ENCODE data around the gene TGM2. TPM values are rescaled to one million over a fixed set of nuclear protein-coding genes. Genes with fewer than 3 reads are reported as not detected.
A peak's percentile ranks its signal among the peaks of the same experiment; 100 is the strongest.

Gene TGM2
- total RNA-seq, 1 donor from 2014 or later, result 408 TPM

DNA sequence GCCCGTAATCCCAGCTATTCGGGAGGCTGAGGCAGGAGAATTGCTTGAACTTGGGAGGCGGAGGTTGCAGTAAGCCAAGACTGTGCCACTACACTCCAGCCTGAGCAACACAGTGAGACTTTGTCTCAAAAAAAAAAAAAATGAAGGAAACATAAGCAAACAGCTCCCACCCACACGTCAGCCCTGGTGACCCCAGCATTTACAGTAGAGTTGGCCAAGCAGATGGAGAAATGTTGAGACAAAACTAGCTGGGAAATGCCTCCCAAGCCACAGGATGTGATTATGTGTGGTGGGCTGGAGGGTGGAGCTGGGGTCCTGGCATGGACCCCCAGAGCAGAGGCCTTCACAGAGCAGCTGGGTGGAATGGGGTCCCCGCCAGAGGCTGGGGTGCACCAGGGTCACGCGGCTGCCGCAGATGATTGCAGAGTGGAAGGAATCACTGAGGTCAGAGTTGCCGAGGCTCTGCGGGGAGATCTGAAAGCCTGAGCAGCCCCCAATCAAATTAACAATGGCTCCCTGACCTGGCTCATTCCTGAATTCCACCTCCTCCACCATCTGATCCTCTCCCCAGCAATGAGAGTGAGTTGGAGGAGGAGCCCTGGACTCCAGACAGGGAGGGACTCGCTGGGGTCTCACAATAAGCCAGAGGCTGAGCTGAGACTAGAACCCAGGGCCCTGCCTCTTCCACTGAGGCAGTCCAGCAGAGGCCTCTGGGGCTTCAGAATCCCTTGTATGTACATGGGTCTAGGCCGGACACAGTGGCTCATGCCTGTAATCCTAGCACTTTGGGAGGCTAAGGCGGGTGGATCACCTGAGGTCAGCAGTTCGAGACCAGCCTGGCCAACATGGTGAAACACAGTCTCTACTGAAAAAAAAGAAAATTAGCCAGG is 34.7 kb upstream of the TGM2 start:
- DNase-seq (ENCODE audit: low read depth in 2 of 2), result no peak

DNA sequence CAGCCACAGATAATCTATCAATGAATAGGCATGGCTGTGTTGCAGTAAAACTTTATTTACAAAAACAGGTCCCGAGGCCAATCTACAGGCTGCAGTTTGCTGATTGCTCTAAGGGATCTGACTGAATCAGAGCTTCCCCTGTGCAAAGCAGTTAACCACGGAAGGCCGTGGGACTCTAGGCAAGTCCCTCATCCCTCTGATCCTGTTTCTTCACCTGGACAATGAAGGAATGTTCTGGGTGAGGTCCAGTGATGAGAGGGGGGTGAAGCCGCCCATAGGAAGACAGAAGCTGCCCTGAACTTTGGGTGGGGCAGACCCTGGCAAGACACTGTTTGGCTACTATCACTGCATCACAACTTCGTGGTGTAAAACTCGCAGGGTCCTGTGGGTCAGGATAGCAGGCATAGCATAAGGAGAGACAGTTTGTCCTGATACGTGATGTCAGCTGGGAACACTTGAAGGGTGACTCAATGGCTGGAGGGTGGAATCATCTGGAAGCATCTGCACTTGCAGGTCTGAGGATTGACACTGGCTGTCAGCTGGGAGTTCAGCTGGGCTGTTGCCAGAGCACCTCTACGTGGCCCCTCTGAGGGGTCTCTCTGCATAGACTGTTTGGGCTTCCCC is 33.3 kb upstream of the TGM2 start:
- DNase-seq (ENCODE audit: low read depth in 2 of 2), result no peak

DNA sequence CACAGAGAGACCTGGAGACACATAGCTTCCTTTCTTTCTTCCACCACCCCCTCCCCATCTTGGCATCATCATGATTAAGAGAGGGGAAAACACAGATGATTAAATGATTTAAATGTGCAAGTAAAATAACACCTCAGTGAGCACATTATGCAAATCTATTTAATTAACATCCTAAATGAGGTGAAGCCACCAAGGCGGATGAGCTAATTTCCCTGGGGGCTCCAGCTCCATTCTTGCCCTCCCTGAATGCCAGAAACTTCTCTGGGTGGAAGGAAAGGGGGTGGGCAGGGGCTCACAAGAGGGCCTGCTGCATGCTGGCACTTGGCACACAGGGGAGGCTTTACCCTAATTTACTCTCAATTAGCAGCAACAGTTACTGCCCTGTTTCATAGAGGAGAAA is 32.5 kb upstream of the TGM2 start:
- no peak for DNase-seq (ENCODE audit: low read depth in 2 of 2)

DNA sequence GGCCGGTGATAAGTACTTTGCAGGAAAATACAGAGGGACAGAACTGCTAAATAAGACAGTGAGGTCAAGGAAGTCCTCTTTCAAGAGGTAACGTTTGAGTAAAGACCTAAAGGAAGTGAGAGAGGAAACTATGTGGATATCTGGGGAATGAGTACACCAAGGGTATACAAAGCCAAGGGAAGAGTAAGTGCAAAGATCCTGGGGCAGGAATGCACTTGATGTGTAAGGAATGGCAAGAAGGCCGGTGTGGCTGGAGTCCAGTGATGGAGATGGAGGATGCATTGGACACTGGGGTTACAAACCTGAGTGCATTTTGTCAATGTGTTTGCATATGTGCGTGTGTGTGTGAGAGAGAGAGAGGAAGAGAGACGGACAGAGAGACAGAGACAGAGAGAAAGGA is 32.1 kb upstream of the TGM2 start:
- no peak for DNase-seq (ENCODE audit: low read depth in 2 of 2)

DNA sequence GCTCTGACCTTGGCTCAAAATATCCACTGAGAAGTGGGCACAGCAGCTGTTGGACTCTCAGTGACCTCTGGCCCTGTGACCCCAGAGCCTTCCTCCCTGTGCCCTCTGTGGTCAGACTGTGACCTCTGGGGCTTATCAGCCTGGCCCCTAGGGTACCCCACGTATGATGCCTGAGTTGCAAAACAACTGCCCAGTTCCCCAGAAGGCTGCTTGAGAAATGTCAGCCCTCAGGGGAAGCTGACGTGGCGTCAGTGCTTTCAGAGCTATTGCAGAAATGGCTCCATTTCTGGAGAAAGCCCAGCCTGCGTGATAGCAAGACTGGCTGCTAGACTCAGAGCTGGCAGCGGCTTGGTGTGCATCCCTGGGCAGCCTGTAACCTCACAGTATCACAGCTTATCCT is 31.5 kb upstream of the TGM2 start:
- DNase-seq (ENCODE audit: low read depth in 2 of 2), result no peak

DNA sequence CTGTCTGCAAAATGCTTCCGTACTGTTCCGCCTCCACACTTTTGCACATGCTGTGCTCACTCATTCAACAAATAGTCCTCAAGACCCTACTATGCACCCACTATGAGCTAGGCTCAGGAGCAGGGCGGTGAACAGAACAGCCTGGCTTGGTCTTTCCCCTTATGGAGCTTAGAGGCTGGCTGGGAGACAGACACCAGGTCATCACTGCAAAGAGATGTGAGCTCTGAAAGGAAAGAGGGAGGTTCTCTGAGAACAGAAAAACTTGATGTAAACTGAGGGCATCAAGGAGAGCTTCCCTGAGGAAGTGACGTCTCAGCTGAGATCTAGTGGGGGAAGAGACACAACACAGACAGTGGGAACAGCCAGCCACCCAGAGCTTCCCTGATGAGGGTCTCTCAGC is 31.0 kb upstream of the TGM2 start:
- no peak for DNase-seq (ENCODE audit: low read depth in 2 of 2)

DNA sequence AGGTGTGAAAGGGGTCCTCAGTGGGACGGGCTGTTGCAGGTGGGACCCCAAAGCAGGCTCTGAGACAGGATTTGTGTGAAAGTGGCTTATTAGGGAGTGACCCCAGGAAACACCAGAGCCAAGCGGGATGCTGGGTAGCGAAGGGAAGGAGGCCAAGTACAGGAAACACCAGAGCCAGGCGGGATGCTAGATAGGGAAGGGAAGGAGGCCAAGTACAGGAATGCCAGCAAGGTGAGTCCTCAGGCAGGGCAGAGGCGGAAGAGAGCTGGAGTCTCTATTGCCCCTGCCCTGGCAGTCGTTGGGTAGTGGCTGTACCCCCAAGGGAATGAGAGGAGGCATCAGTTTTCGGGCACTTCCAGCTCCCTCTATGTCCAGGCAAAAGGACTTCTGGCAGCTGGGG is 30.5 kb upstream of the TGM2 start:
- DNase-seq (ENCODE audit: low read depth in 2 of 2), result no peak

DNA sequence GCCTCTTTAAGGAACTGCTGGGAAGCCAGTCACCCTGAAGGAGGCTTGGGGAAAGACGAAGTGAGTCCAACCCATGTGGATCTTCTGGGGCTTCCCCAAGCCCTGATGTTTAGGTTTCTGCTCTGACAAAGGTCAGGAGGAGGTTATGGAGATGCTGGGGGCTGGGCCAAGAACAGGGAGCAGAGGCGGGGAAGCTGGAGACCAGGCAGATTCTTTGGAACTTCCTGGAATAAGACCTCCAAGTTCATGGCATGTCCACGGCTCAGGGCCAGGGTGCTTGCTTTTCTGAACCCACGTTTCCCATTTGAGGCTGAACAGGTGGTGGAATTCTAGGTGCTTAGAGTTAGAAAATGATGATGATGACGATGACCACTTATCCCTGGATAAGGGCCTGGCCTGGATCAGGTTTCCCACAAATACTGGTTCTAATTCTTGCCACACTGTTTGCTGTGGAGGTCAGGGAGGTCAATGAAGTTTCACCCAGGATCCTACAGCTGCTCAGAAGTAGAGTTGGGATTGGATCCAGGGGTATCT is 30.0 kb upstream of the TGM2 start:
- DNase-seq (ENCODE audit: low read depth in 2 of 2), result no peak

DNA sequence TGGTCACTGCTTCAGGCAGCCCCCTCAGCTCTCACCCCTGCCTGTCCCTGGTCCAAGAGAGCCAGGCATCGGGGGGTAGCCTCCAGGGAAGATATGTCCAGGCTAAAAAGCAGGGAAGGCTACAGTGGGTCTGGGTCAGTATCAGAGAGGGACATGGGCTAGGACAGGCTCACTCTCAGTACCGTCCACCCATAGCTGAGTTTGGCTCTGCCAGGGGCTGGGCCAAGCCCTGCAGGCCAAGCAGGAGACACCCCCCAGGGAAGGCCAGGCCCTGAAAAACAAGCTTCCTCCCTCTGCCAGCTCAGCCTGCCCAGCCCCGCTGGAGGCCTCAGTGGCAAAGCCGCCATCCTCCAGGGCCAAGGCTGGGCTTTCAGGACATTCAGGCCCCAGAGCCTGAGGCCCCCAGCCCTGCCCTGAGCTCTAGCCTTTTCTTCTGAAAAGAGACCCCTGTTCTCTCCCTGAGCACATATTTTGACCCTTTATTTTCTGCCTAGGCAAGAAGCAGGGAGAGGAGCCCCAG is 28.6 kb upstream of the TGM2 start:
- no peak for DNase-seq (ENCODE audit: low read depth in 2 of 2)

DNA sequence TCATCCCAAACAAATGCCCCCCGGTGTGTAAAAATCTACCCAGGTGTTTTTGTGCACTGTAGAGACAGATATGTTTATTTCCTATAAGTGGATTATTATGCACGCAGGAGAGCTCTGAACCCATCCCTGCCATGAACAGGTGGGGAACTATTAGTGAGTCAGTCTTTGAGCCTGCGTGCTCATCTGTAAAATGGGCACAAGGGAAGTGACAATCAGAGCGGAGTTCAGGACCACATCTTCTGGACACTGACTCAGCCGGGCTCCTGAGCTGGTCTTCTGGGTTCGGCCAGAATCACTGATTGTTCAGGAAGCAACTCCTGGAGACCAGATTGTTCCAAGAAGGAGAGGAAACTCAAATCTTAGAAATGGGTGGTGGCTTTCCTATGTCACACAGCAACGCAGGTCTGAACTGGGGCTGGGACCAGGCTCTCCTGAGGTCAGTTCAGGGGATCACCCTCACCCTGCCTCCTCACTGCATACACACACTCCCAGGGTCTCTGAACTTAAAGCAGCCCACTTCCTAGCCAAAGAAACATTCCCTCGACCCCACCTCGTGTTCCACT is 27.3 kb upstream of the TGM2 start:
- DNase-seq (ENCODE audit: low read depth in 2 of 2), result no peak

DNA sequence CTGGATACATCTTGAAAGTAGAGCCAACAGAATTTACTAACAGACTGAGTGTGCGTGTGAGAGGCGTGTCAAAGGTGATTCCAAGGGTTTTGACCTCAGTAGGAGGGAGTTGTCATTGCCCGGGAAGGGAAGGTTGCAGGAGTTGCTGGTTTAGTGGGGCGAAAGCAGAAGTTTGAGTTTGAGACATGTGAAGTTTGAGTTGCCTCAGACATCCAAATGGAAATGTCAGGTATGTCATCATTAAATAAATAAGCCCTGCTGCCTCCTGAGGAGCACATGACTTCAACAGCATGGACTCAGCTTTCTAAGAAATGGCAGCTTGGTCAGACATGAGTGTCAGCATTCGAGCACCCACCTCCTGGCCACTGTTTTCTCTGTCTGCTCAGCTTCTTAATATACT is 26.6 kb upstream of the TGM2 start:
- no peak for DNase-seq (ENCODE audit: low read depth in 2 of 2)

DNA sequence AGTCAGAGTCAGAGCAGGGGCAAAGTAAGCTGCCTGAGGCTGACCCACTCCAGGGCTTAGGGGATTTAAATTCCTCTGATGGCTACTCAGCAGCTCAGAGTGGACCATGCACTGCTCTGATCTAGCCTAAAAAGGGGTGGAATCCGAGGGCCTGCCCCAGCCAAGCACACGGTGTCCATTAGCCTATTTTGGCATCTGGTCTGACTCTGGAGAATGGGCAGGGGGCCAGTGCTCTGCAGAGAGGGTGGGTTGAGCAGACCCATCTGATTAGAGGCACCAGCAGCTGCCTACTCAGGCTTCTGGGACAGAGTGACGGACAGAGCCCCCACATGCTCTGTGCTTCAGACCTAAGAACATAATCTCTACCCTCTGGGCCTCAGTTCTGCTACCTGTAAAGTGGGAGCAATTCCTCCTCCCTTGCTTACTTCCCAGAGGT is 25.9 kb upstream of the TGM2 start:
- DNase-seq (ENCODE audit: low read depth in 2 of 2), result no peak

DNA sequence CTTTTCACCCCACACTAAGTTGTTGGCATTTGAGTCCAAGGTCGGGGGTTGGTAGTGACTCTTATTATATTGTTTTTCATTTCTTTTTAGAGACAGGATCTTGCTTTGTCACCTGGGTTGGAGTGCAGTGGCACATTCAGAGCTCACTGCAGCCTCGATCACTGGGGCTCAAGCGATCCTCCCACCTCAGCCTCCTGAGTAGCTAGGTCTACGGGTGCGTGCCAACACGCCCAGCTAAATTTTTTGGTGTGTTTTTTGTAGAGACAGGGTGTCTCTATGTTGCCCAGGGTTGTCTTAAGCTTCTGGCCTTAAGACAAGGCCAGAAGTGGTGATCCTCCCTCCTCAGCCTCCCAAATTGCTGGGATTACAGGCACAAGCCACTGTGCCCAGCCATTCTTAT is 25.1 kb upstream of the TGM2 start:
- DNase-seq (ENCODE audit: low read depth in 2 of 2), result no peak

DNA sequence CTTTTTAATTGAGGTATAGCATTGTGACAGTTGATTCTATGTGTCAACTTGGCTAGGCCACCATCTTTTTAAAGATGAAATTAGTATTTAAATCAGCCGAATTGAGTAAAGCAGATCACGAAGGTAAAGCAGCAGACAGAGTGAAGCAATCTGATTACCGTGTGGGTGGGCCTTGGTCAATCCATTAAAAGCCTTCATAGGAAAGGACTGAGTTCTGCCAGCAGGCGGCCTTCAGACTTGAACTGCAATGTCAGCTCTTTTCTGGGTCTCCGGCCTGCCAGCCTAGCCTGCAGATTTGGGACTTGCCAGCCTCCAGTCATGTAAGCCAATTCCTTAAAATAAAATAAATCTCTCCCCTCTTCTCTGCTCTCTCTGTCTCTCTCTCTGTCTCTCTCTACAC is 22.4 kb upstream of the TGM2 start:
- DNase-seq (ENCODE audit: low read depth in 2 of 2), result no peak

DNA sequence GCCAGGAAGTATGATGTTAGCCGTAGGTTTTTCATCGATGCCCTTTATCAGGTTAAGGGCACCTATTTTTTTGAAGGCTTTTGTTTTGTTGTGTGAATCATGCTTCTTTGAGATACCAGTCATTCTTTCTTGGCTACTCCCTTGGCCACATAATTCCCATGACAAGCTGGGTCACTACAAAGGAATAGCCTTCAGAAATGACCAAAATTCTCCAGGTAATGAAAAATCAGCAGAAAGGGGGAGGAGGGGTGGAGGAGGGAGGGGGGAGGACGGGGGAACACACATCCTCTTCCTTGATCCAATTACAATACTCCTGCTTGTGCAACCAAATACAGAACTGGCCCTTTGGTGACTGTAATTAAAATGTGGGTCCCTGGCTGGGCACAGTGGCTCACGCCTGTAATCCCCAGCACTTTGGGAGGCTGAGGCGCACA is 21.7 kb upstream of the TGM2 start:
- peak in 1 of 2 donors; percentile 50 for DNase-seq (ENCODE audit: low read depth in 2 of 2)

DNA sequence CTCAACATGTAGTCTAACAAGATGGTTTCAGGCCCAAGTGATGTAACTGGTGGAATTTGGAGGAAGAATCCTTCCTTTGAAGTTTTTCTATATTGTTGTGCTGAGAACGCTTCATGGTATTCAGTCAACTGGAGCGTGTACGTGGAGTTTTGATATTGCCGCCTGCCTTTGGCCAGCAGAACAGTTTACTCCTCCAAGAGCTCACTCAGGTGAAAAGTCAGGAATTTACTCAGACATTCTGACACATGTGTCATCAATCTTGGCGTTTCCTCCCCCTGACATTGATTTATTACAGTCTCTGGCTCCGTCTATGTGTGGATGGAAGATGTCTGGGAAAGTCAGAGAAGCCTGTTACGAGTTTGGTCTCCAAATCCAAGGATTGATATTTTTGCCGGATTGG is 19.0 kb upstream of the TGM2 start:
- DNase-seq (ENCODE audit: low read depth in 2 of 2), result peak in 1 of 2 donors; percentile 58

DNA sequence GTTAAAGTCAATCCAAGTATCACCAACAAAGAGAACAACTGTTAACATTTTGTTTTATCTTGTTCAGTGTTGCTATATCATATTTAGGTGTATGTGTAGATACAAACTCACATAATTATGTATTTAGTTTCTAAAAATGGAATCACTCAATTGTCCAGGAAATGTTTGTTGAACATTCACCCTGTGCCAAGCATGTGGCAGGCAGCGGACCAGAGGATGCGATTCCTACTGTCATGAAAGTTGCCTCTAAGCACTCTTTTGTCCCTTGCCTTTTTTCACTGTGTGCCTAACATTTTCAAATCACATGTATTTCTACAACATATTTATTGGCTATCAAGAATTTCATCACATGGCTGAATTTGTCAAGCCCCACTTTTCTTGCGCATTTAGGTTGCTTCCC is 16.9 kb upstream of the TGM2 start:
- no peak for DNase-seq (ENCODE audit: low read depth in 2 of 2)

DNA sequence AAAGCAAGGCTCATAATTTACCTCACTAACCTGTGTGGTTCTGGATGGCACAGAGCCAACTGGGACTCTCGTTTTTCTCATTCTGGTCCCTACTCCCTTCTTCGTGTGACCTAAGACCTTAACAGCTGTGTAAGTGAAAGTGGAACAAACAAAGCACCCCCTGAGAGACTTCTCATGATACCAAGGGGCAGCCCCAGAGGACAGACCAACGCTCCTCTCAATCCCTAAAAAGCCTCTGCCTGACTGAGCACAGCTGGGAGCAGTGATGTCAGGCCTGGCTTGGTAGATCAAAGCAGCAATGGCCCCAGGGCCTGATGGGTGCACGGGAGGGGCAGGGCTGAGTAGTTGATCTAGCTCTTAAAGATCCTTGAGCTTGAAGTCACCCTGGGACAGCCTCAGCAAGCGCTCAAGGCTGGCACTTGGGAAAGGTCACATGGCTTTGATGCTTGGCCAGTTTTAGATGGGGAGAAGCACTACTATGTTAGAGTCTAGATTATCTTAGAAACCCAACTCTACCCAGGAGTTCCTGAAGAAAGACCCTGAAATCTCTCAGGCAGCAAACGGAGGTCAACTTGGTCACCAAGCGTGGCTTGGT is 16.2 kb upstream of the TGM2 start:
- DNase-seq (ENCODE audit: low read depth in 2 of 2), result no peak

DNA sequence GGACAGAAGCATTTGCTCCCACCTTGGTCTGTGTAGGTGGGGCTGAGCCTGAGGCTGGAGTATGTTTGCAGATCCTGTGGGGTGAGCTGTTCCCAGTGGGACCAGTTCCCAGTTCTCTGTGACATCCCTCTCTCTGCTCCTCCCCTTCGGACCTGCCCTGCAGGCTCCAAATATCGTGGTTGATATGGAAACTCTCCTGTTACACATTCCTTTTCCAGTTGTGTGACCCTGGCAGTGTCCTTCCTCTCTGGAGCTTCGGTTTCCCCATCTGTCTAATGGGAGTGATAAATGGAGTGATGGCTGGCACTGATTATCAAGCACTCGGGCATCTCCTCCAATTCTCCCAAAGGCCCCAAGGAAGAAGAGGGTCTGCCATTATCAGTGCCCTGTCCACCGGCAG is 15.7 kb upstream of the TGM2 start:
- DNase-seq (ENCODE audit: low read depth in 2 of 2), result no peak

DNA sequence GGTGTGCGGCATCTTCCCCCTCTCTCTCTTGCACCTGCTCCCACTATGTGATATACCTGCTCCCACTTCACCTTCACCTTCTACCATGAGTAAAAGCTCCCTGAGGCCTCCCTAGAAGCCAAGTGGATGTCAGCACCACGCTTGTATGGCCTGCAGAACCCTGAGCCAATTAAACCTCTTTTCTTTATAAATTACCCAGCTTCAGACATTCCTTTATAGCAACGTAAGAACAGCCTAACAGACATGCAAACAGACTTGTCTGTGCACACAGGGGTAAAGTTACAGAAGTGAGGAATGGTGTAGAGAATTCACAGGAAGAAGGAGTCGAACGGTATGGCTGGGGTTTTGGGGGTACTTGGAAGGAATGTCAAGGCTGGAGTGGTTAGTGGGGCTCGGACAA is 14.8 kb upstream of the TGM2 start:
- no peak for DNase-seq (ENCODE audit: low read depth in 2 of 2)

DNA sequence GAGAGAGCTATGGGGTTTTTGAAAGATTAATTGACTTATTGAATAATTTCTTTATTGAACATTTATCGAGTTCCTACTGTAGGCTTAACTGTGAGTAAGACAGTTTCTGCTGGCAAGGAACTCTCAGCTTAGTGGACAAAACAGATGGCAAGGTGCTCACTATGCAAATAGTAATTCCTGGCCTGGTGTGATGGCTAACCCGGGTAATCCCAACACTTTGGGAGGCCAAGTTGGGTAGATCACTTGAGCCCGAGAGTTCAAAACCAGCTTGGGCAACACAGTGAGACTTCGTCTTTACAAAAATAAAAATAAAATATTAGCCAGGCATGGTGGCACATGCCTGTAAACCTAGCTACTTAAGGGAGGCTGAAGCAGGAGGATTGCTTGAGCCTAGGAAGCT is 13.5 kb upstream of the TGM2 start:
- no peak for DNase-seq (ENCODE audit: low read depth in 2 of 2)

DNA sequence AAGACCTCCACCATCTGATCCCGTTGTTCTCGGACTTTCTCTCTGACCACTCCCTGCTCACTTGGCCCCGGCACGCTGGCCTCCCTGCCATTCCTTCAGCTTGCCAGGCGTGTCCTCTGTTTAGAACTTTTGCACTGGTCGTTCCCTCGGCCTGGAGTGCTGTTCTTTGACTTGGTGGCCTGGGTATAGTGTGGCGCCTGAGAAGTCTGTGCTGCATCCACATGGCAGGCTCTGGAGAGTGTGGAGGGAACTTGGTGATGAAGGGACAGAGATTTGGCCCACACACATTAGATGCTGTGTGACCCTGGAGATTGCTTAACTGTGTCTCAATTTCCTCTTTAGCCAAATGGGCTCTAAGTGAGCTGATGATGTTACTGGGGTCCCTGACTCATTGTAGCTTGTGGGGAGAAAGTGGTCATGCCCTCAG is 13.0 kb upstream of the TGM2 start:
- DNase-seq (ENCODE audit: low read depth in 2 of 2), result no peak
